ENCODE results near the gene LRRC3C.

GRCh38 chr17:39925282-39926134, 2.0 kb upstream of the LRRC3C start:
- TF ChIP-seq EZH2 (IDR thresholded peaks at IDR 0.05) (no peak), POLR2AphosphoS5 (IDR thresholded peaks at IDR 0.05; ENCODE audit: borderline replicate concordance, low read depth, low read length) (no peak)

Data from SK-N-MC (cell line).